CD4-positive, alpha-beta memory T cell (primary cell): ENCODE measurements around the gene C1QTNF9B. TPM values are rescaled to one million over a fixed set of nuclear protein-coding genes. Genes with fewer than 3 reads are reported as not detected.

Experiments used
- CTCF ChIA-PET: fragments of 350-600 bp; sonication (Branson Sonifier 250); formaldehyde crosslinking; loops from one replicate; lab custom pipeline; 2021; ENCODE audit warnings: inconsistent platforms; ENCODE audit not compliant: partially characterized antibody; lab: Charles Lee
- POLR2A ChIA-PET: fragments of 350-600 bp; sonication (Branson Sonifier 250); formaldehyde crosslinking; loops from one replicate; lab custom pipeline; 2021; ENCODE audit not compliant: partially characterized antibody; lab: Charles Lee
- DNase-seq, 5 donors: peaks; one replicate each; pipeline versions ENCODE4 v3.0.0 to v3.0.0-alpha.2; 2020 to 2022; ENCODE audit warnings: mixed read lengths in 1 of 5
- H3K27ac ChIP-seq: one replicate; pipeline ENCODE4 v1.7.0; 2013; ENCODE audit warnings: low read depth, low read length
- H3K27me3 ChIP-seq: 2 replicates; pipeline ENCODE4 v1.7.0; 2013; ENCODE audit warnings: mild to moderate bottlenecking, low read length, moderate library complexity; ENCODE audit not compliant: insufficient read depth
- H3K36me3 ChIP-seq: 2 replicates; pipeline ENCODE4 v1.7.0; 2013; ENCODE audit warnings: mild to moderate bottlenecking, low read length, moderate library complexity; ENCODE audit not compliant: insufficient read depth
- H3K4me1 ChIP-seq: 2 replicates; pipeline ENCODE4 v1.7.0; 2013; ENCODE audit warnings: mild to moderate bottlenecking, low read length, moderate library complexity; ENCODE audit not compliant: insufficient read depth
- H3K4me3 ChIP-seq, 2 donors: one replicate each; pipeline ENCODE4 v1.7.0; 2013; ENCODE audit warnings: low read length in 2 of 2, mild to moderate bottlenecking in 1 of 2
- H3K9me3 ChIP-seq, 2 donors: one replicate each; pipeline ENCODE4 v1.7.0; 2013; ENCODE audit warnings: low read length in 2 of 2, control low read depth in 1 of 2; ENCODE audit not compliant: control insufficient read depth in 1 of 2
- H3K27ac Mint-ChIP-seq, 7 donors: one replicate each; pipeline ENCODE4 v1.8.0; 2020 to 2021; ENCODE audit warnings: mixed read lengths in 7 of 7, mild to moderate bottlenecking in 6 of 7, inconsistent platforms in 3 of 7, moderate library complexity in 3 of 7
- H3K27me3 Mint-ChIP-seq, 2 donors: one replicate each; pipeline ENCODE4 v1.8.0; 2020 to 2021; ENCODE audit warnings: mixed read lengths in 2 of 2
- H3K36me3 Mint-ChIP-seq, 2 donors: one replicate each; pipeline ENCODE4 v1.8.0; 2020 to 2021; ENCODE audit warnings: mixed read lengths in 2 of 2, inconsistent platforms in 1 of 2, mild to moderate bottlenecking in 1 of 2
- H3K4me1 Mint-ChIP-seq, 4 donors: one replicate each; pipeline ENCODE4 v1.8.0; 2020 to 2021; ENCODE audit warnings: mixed read lengths in 4 of 4, mild to moderate bottlenecking in 1 of 4
- H3K4me3 Mint-ChIP-seq, 8 donors: one replicate each; pipeline ENCODE4 v1.8.0; 2020 to 2021; ENCODE audit warnings: mixed read lengths in 8 of 8, mild to moderate bottlenecking in 7 of 8, moderate library complexity in 6 of 8, inconsistent platforms in 3 of 8
- H3K9me3 Mint-ChIP-seq, 8 donors: one replicate each; pipeline ENCODE4 v1.8.0; 2020 to 2021; ENCODE audit warnings: mixed read lengths in 8 of 8, mild to moderate bottlenecking in 5 of 8, inconsistent platforms in 3 of 8, moderate library complexity in 1 of 8
- intact Hi-C: fragments of 100-400 bp; cut with micrococcal nuclease; formaldehyde crosslinking; loops from one replicate; pipeline ENCODE4 v1.15.1; 2023
- polyA plus RNA-seq, 2 donors: library from polyadenylated mRNA; unstranded; fragments of 300-500 nt; fragmentation: Illumina TruSeq; gene quantifications; one replicate each; pipeline ENCODE4 v1.2.3, GENCODE V29; 2021
- total RNA-seq, 2 experiments: library from RNA; stranded (reverse); gene quantifications; one replicate each; pipeline ENCODE4 v1.2.3, GENCODE V29; 2021

C1QTNF9B gene
- total and polyA plus RNA-seq, 4 experiments from 2014 or later: 0.23 TPM; not detected in 3

GRCh38 chr13:23928985-23929384, 31.7 kb upstream of the C1QTNF9B start:
- Histone ChIP-seq H3K4me1 (no peaks in the 10 kb centered on the region), H3K27ac (no peak overlapping the region), H3K9me3 (no peaks in the 10 kb centered on the region), H3K27me3 (no peaks in the 10 kb centered on the region), H3K4me3 (no peak overlapping the region), H3K36me3 (no peaks in the 10 kb centered on the region)
- intact Hi-C loops: no loop called here
- H3K9me3 Mint-ChIP-seq: no peaks in the 10 kb centered on the region
- ChIA-PET CTCF (no interaction called here), POLR2A (no interaction called here)
- no peak overlapping the region for H3K27ac Mint-ChIP-seq
- H3K4me3 Mint-ChIP-seq: no peak overlapping the region
- H3K27me3 Mint-ChIP-seq: peaks cover 9 to 19% of the 10 kb centered on the region in 2 donors
- no peaks in the 10 kb centered on the region for H3K36me3 Mint-ChIP-seq
- H3K4me1 Mint-ChIP-seq: no peaks in the 10 kb centered on the region
- no peak for DNase-seq

DNA sequence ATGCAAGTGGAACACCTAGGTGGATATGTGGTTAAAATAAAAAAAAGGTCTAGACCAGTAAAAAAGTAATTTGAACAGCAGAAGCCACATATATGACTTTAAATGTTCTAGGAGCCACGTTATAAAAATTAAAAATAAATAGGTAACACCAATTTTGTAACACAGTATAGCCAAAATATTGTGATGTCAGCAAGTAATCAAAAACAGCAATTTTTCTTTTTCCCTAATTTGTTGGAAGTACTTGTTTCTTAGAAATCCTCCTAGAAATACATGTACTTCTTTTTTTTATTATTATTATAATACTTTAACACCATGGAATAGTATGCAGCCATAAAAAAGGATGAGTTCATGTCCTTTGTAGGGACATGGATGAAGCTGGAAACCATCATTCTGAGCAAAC, 25.7 kb upstream of the C1QTNF9B start:
- H3K9me3 ChIP-seq: no peaks in the 10 kb centered on the region
- Mint-ChIP-seq H3K36me3 (no peaks in the 10 kb centered on the region), H3K4me1 (no peaks in the 10 kb centered on the region), H3K27me3 (peaks cover 10 to 13% of the 10 kb centered on the region in 2 donors), H3K9me3 (peaks cover 0 to 6% (median 0%) of the 10 kb centered on the region in 8 donors), H3K27ac (no peak overlapping the region), H3K4me3 (no peak overlapping the region)
- H3K27me3 ChIP-seq: no peaks in the 10 kb centered on the region
- CTCF ChIA-PET: no interaction called here
- no peak overlapping the region for H3K4me3 ChIP-seq
- no peaks in the 10 kb centered on the region for H3K4me1 ChIP-seq
- H3K27ac ChIP-seq: no peak overlapping the region
- intact Hi-C loops: no loop called here
- no peak for DNase-seq
- POLR2A ChIA-PET: no interaction called here
- no peaks in the 10 kb centered on the region for H3K36me3 ChIP-seq

GRCh38 chr13:23922005-23922932, 25.0 kb upstream of the C1QTNF9B start:
- H3K27ac Mint-ChIP-seq: no peak overlapping the region
- Histone ChIP-seq H3K27ac (no peak overlapping the region), H3K9me3 (no peaks in the 10 kb centered on the region), H3K27me3 (no peaks in the 10 kb centered on the region), H3K4me3 (no peak overlapping the region), H3K4me1 (no peaks in the 10 kb centered on the region), H3K36me3 (no peaks in the 10 kb centered on the region)
- intact Hi-C loops: no loop called here
- no peaks in the 10 kb centered on the region for H3K36me3 Mint-ChIP-seq
- CTCF ChIA-PET: interaction anchor here (0.8 to 2.1 kb wide), 4 partner anchors 8 to 303 kb away, joined by 4 to 6 read pairs (median 5); no protein-coding TSS in a partner anchor
- POLR2A ChIA-PET: no interaction called here
- H3K4me1 Mint-ChIP-seq: no peaks in the 10 kb centered on the region
- DNase-seq: no peak
- H3K4me3 Mint-ChIP-seq: no peak overlapping the region
- H3K9me3 Mint-ChIP-seq: peaks cover 0 to 6% (median 0%) of the 10 kb centered on the region in 8 donors
- peaks cover 10 to 20% of the 10 kb centered on the region in 2 donors for H3K27me3 Mint-ChIP-seq

DNA sequence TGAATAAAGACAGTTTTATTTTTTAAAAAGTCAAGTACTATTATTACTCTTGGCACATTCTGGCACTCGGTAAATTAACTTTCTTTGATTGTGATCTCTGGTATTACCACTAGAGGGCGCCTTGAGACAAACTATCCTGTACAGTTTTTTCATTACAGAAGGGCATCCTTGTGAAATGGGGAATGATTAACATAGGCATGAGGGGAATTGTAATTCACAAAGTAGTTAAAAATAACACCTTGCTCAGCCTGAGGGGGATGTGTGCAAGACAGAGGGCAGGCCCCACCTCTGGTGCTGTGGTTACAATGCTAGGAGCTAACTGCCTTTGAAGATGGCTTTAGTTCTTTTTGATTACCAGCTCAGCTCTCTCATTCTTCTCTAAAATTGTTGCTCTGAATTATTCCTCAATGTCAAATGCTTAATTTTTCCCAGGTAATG, 24.2 kb upstream of the C1QTNF9B start:
- intact Hi-C loops: loop anchor here (1.0 kb wide), 2 partner anchors 45 to 299 kb away; no protein-coding TSS in a partner anchor
- H3K9me3 Mint-ChIP-seq: peaks cover 0 to 6% (median 0%) of the 10 kb centered on the region in 8 donors
- Histone ChIP-seq H3K9me3 (no peaks in the 10 kb centered on the region), H3K4me3 (no peak overlapping the region), H3K4me1 (no peaks in the 10 kb centered on the region), H3K27me3 (no peaks in the 10 kb centered on the region), H3K36me3 (no peaks in the 10 kb centered on the region), H3K27ac (no peak overlapping the region)
- H3K4me1 Mint-ChIP-seq: no peaks in the 10 kb centered on the region
- H3K27me3 Mint-ChIP-seq: peaks cover 7 to 26% of the 10 kb centered on the region in 2 donors
- H3K4me3 Mint-ChIP-seq: no peak overlapping the region
- no peak overlapping the region for H3K27ac Mint-ChIP-seq
- peak in 4 of 5 donors; percentile 23 to 39 (median 26) for DNase-seq
- H3K36me3 Mint-ChIP-seq: no peaks in the 10 kb centered on the region
- ChIA-PET POLR2A (no interaction called here), CTCF (interaction anchor here (0.8 to 2.1 kb wide), 4 partner anchors 9 to 304 kb away, joined by 4 to 6 read pairs (median 5); no protein-coding TSS in a partner anchor)

DNA sequence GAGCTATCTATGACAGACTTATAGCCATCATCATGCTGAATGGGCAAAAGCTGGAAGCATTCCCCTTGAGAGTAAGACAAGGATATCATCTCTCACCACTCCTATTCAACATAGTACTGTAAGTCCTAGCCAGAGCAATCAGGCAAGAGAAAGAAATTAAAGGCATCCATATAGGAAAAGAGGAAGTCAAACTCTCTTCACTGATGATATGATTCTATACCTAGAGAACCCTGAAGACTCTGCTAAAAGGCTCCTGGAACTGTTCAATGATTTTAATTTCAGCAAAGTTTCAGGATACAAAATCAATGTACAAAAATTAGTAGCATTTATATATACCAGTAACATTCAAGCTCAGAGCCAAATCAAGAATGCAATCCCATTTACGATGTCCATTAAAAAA, 21.7 kb upstream of the C1QTNF9B start:
- Histone ChIP-seq H3K4me3 (no peak overlapping the region), H3K36me3 (no peaks in the 10 kb centered on the region), H3K27ac (no peak overlapping the region), H3K27me3 (no peaks in the 10 kb centered on the region), H3K4me1 (no peaks in the 10 kb centered on the region), H3K9me3 (no peaks in the 10 kb centered on the region)
- H3K9me3 Mint-ChIP-seq: peaks cover 0 to 6% (median 0%) of the 10 kb centered on the region in 8 donors
- H3K4me3 Mint-ChIP-seq: no peak overlapping the region
- no peak for DNase-seq
- CTCF ChIA-PET: interaction anchor here (0.7 to 2.1 kb wide), 3 partner anchors 39 to 297 kb away, joined by 3 to 5 read pairs (median 3); no protein-coding TSS in a partner anchor
- intact Hi-C loops: no loop called here
- H3K36me3 Mint-ChIP-seq: no peaks in the 10 kb centered on the region
- H3K4me1 Mint-ChIP-seq: no peaks in the 10 kb centered on the region
- H3K27ac Mint-ChIP-seq: no peak overlapping the region
- POLR2A ChIA-PET: no interaction called here
- peaks cover 14 to 30% of the 10 kb centered on the region in 2 donors for H3K27me3 Mint-ChIP-seq

DNA sequence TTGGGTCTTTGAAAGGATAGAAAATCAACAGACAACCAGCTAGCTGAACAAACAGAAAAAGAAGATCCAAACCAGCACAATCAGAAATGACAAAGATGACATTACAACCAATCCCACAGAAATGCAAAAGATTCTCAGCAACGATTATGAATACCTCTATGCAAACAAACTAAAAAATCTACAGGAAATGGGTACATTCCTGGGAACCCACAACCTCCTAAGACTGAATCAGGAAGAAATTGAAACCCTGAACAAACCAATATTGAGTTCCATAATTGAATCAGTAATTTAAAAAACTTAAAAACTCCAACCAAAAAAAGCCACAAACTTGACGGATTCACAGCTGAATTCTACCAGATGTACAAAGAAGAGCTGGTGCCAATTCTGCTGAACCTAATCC, 20.9 kb upstream of the C1QTNF9B start:
- H3K27ac ChIP-seq: no peak overlapping the region
- CTCF ChIA-PET: interaction anchor here (1.0 to 2.1 kb wide), 2 partner anchors 40 to 42 kb away, joined by 3 to 5 read pairs; no protein-coding TSS in a partner anchor
- H3K27me3 ChIP-seq: no peaks in the 10 kb centered on the region
- no peak overlapping the region for H3K27ac Mint-ChIP-seq
- H3K9me3 ChIP-seq: no peaks in the 10 kb centered on the region
- H3K4me1 Mint-ChIP-seq: no peaks in the 10 kb centered on the region
- H3K27me3 Mint-ChIP-seq: peaks cover 15 to 32% of the 10 kb centered on the region in 2 donors
- H3K9me3 Mint-ChIP-seq: peaks cover 0 to 6% (median 0%) of the 10 kb centered on the region in 8 donors
- H3K4me3 ChIP-seq: no peak overlapping the region
- H3K4me1 ChIP-seq: no peaks in the 10 kb centered on the region
- intact Hi-C loops: no loop called here
- no peak overlapping the region for H3K4me3 Mint-ChIP-seq
- no peaks in the 10 kb centered on the region for H3K36me3 ChIP-seq
- POLR2A ChIA-PET: no interaction called here
- DNase-seq: no peak
- H3K36me3 Mint-ChIP-seq: no peaks in the 10 kb centered on the region

GRCh38 chr13:23915308-23915707, 18.0 kb upstream of the C1QTNF9B start:
- Mint-ChIP-seq H3K36me3 (no peaks in the 10 kb centered on the region), H3K4me3 (no peak overlapping the region), H3K27ac (no peak overlapping the region), H3K27me3 (peaks cover 15 to 35% of the 10 kb centered on the region in 2 donors), H3K4me1 (peaks cover 0 to 5% (median 0%) of the 10 kb centered on the region in 4 donors), H3K9me3 (no peaks in the 10 kb centered on the region)
- Histone ChIP-seq H3K36me3 (no peaks in the 10 kb centered on the region), H3K27me3 (no peaks in the 10 kb centered on the region), H3K4me1 (no peaks in the 10 kb centered on the region), H3K9me3 (no peaks in the 10 kb centered on the region), H3K27ac (no peak overlapping the region), H3K4me3 (no peak overlapping the region)
- ChIA-PET CTCF (no interaction called here), POLR2A (no interaction called here)
- intact Hi-C loops: no loop called here
- no peak for DNase-seq
